Activated naive CD8-positive, alpha-beta T cell treated with anti-CD3 and anti-CD28 coated beads, Interleukin-2, amount 10 ng/mL, durations not matched to agents 7 days and 5 days (primary cell): ENCODE data around the gene MRPL1. TPM values are rescaled to one million over a fixed set of nuclear protein-coding genes. Genes with fewer than 3 reads are reported as not detected.
"Not testable (repeated sequence)": the region's sequence is repeated elsewhere in the genome, so short reads cannot be mapped to it uniquely, and the experiment has no call there.

Source experiments
- ATAC-seq: fragments of 150-1000 bp; cut with Tn5 transposase; one replicate; pipeline ENCODE4 v1.10.0; 2021; ENCODE audit warnings: low read depth, moderate library complexity
- POLR2A ChIA-PET: fragments of 350-600 bp; sonication (Branson Sonifier 250); formaldehyde crosslinking; loops from one replicate; lab custom pipeline; 2021; ENCODE audit warnings: antibody characterized with exemption; lab: Charles Lee
- DNase-seq: peaks from one replicate; pipeline ENCODE4 v3.0.0; 2021
- H3K27ac Mint-ChIP-seq: one replicate; pipeline ENCODE4 v1.8.0; 2022; ENCODE audit warnings: mild to moderate bottlenecking, mixed read lengths
- H3K27me3 Mint-ChIP-seq: one replicate; pipeline ENCODE4 v1.8.0; 2022; ENCODE audit warnings: mild to moderate bottlenecking, moderate library complexity, mixed read lengths
- H3K36me3 Mint-ChIP-seq: one replicate; pipeline ENCODE4 v1.8.0; 2021; ENCODE audit warnings: mild to moderate bottlenecking, mixed read lengths
- H3K4me1 Mint-ChIP-seq: one replicate; pipeline ENCODE4 v1.8.0; 2021; ENCODE audit warnings: mixed read lengths
- H3K4me3 Mint-ChIP-seq: one replicate; pipeline ENCODE4 v1.8.0; 2022; ENCODE audit warnings: mild to moderate bottlenecking, moderate library complexity, mixed read lengths
- H3K9me3 Mint-ChIP-seq: one replicate; pipeline ENCODE4 v1.8.0; 2021; ENCODE audit warnings: mixed read lengths
- total RNA-seq, 2 experiments: library from RNA; stranded (reverse); gene quantifications; one replicate each; pipeline ENCODE4 v1.2.3, GENCODE V29; 2021

Gene MRPL1
- total RNA-seq, 2 experiments from 2014 or later, result 21.4 to 29.6 TPM

DNA sequence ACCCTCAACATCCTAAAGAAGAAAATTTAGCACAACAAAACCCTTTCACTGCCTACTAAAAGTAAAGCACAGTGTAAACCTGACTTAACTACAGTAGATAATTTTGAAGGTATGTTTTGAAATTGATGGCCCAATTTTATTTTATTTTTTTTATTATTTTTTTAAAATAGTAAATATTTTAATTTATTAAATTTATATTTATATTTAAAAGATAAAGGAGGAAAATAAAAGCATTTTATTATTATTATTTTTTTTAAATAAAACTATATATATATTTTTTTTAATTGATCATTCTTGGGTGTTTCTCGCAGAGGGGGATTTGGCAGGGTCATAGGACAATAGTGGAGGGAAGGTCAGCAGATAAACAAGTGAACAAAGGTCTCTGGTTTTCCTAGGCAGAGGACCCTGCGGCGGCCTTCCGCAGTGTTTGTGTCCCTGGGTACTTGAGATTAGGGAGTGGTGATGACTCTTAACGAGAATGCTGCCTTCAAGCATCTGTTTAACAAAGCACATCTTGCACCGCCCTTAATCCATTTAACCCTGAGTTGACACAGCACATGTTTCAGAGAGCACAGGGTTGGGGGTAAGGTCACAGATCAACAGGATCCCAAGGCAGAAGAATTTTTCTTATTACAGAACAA, 120.4 kb downstream of the MRPL1 start:
- POLR2A ChIA-PET, H3K4me1 Mint-ChIP-seq, DNase-seq, ATAC-seq, H3K36me3 Mint-ChIP-seq, H3K9me3 Mint-ChIP-seq, H3K27ac Mint-ChIP-seq, H3K4me3 Mint-ChIP-seq: not testable (repeated sequence)
- H3K27me3 Mint-ChIP-seq, result peaks cover 27% of the 10 kb centered on the region

DNA sequence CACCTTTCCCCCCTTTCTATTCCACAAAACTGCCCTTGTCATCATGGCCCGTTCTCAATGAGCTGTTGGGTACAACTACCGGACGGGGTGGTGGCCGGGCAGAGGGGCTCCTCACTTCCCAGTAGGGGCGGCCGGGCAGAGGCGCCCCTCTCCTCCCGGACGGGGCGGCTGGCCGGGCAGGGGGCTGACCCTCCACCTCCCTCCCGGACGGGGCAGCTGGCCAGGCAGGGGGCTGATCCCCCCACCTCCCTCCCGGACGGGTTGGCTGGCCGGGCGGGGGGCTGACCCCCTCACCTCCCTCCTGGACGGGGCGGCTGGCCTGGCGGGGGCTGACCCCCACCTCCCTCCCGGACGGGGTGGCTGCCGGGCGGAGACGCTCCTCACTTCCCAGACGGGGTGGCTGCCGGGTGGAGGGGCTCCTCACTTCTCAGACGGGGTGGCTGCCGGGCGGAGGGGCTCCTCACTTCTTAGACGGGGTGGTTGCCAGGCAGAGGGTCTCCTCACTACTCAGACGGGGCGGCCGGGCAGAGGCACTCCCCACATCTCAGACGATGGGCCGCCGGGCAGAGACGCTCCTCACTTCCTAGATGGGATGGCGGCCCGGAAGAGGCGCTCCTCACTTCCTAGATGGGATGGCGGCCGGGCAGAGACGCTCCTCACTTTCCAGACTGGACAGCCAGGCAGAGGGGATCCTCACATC, 121.1 kb downstream of the MRPL1 start:
- H3K4me1 Mint-ChIP-seq, H3K36me3 Mint-ChIP-seq, H3K9me3 Mint-ChIP-seq, POLR2A ChIA-PET, H3K27ac Mint-ChIP-seq, DNase-seq, H3K4me3 Mint-ChIP-seq, ATAC-seq: not testable (repeated sequence)
- peaks cover 22% of the 10 kb centered on the region for H3K27me3 Mint-ChIP-seq

GRCh38 chr4:77989968-77990367, 127.3 kb downstream of the MRPL1 start:
- DNase-seq (no peak), ATAC-seq (no peak)
- H3K27ac Mint-ChIP-seq, result no peak overlapping the region
- H3K27me3 Mint-ChIP-seq, result peaks cover 12% of the 10 kb centered on the region
- no peaks in the 10 kb centered on the region for H3K36me3 Mint-ChIP-seq
- H3K4me3 Mint-ChIP-seq, result no peak overlapping the region
- POLR2A ChIA-PET, result no interaction called here
- H3K9me3 Mint-ChIP-seq, result peaks cover 2% of the 10 kb centered on the region
- peaks cover 3% of the 10 kb centered on the region for H3K4me1 Mint-ChIP-seq

- Mint-ChIP-seq H3K27me3 (peaks cover 12% of the 10 kb centered on the region), H3K9me3 (no peaks in the 10 kb centered on the region), H3K27ac (no peak overlapping the region), H3K36me3 (no peaks in the 10 kb centered on the region), H3K4me3 (no peak overlapping the region), H3K4me1 (peaks cover 3% of the 10 kb centered on the region)
- DNase-seq (no peak), ATAC-seq (no peak)
- POLR2A ChIA-PET, result no interaction called here
Measured at GRCh38 chr4:77990456-77990855, 127.8 kb downstream of the MRPL1 start.

DNA sequence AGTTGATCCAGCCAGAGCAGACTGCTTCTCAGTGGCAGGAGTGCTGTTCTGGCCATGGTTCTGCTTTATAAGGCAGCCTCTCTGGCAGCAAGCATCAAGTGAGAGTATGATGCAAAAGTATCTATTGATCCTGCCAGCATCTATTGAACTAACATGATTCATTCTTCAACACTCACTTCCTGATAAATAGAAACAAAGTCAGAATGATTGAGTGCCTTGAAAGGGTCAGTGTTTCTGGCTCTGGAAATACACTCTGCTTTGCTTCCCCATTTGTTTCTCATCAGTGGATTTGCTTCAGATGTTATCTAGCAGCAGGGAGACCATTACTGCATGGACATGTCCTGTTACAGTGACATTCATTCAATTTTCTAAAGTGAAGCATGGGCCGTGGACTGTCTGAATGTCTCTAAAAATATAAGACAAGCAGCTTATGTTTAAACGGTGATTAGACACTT, 128.3 kb downstream of the MRPL1 start:
- H3K27ac Mint-ChIP-seq, result no peak overlapping the region
- ATAC-seq, result no peak
- no peaks in the 10 kb centered on the region for H3K9me3 Mint-ChIP-seq
- no peaks in the 10 kb centered on the region for H3K36me3 Mint-ChIP-seq
- H3K4me3 Mint-ChIP-seq, result no peak overlapping the region
- H3K27me3 Mint-ChIP-seq, result peaks cover 12% of the 10 kb centered on the region
- POLR2A ChIA-PET, result no interaction called here
- DNase-seq, result no peak
- H3K4me1 Mint-ChIP-seq, result peaks cover 3% of the 10 kb centered on the region

DNA sequence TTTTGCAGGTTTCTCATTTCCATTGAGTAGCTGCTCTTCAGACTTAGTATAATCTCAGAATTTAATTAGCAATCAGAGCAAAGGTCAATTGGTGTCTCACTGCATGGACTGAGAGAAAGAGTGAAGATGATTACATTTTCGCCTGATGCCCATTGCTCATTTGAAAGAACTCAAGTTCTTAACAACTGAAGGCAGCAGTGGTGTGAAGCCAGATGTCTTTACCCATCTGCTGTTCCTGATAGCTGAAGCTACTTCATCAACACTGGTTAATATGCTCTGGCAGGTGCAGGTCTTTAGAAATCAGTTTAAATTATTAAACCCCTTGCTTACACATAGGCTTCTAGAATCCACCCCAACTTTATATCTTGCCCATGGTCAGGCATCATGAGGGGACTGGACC, 130.0 kb downstream of the MRPL1 start:
- POLR2A ChIA-PET, result no interaction called here
- ATAC-seq (no peak), DNase-seq (no peak)
- Mint-ChIP-seq H3K4me3 (no peak overlapping the region), H3K27ac (no peak overlapping the region), H3K36me3 (no peaks in the 10 kb centered on the region), H3K4me1 (peaks cover 3% of the 10 kb centered on the region), H3K27me3 (peaks cover 10% of the 10 kb centered on the region), H3K9me3 (no peaks in the 10 kb centered on the region)

GRCh38 chr4:77994194-77994721, 131.6 kb downstream of the MRPL1 start:
- H3K36me3 Mint-ChIP-seq, result no peaks in the 10 kb centered on the region
- H3K27me3 Mint-ChIP-seq, result peaks cover 7% of the 10 kb centered on the region
- H3K4me1 Mint-ChIP-seq, result peaks cover 3% of the 10 kb centered on the region
- ATAC-seq, result no peak
- H3K9me3 Mint-ChIP-seq, result no peaks in the 10 kb centered on the region
- no peak for DNase-seq
- no peak overlapping the region for H3K4me3 Mint-ChIP-seq
- POLR2A ChIA-PET, result no interaction called here
- no peak overlapping the region for H3K27ac Mint-ChIP-seq

- H3K4me3 Mint-ChIP-seq, result no peak overlapping the region
- H3K36me3 Mint-ChIP-seq, result no peaks in the 10 kb centered on the region
- ATAC-seq, result no peak
- H3K4me1 Mint-ChIP-seq, result peaks cover 2% of the 10 kb centered on the region
- H3K9me3 Mint-ChIP-seq, result no peaks in the 10 kb centered on the region
- POLR2A ChIA-PET, result no interaction called here
- no peak for DNase-seq
- peaks cover 8% of the 10 kb centered on the region for H3K27me3 Mint-ChIP-seq
- H3K27ac Mint-ChIP-seq, result no peak overlapping the region
Measured at GRCh38 chr4:77996076-77996475, 133.4 kb downstream of the MRPL1 start.

DNA sequence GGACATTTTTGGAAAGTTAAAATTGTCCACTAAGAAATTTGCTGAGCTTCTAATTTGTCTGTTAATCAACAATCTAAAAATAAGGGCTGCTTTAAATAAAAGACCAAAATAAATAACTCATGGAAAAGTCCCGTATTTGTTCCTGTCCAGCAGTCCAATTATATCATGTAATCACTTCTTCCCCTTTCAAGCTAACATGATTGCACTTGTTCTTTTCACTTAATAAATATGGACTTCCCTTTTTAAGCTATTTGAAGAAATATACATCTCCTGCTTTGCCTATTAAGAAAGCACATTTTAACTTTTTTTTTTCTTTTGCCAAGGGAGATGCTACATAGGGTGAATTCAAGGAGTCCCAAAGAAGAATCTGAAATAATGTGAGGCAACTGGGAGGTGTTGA, 138.9 kb downstream of the MRPL1 start:
- DNase-seq, result no peak
- H3K36me3 Mint-ChIP-seq, result no peaks in the 10 kb centered on the region
- no peak overlapping the region for H3K4me3 Mint-ChIP-seq
- no peak for ATAC-seq
- no peaks in the 10 kb centered on the region for H3K4me1 Mint-ChIP-seq
- H3K27ac Mint-ChIP-seq, result no peak overlapping the region
- H3K27me3 Mint-ChIP-seq, result peaks cover 15% of the 10 kb centered on the region
- POLR2A ChIA-PET, result no interaction called here
- peaks cover 1% of the 10 kb centered on the region for H3K9me3 Mint-ChIP-seq

DNA sequence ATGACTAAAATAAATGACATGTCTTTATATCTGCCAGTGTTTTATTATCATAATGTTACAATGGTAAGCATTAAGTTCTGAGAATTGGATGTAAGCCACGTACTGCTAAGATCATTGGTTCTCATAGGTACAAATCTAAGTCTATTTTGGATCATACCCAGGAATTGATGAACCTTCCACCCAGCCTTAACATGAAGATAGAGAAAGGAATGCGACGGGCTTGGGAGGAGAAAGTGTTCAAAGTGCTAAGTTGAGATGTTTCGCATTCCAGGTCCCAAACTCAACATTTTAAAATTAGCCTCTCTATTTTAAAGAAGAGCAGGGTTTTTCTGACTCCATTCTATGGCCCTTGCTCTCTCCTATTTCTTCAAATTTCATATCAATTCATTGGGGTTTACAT, 139.6 kb downstream of the MRPL1 start:
- H3K4me1 Mint-ChIP-seq, result no peaks in the 10 kb centered on the region
- H3K27ac Mint-ChIP-seq, result no peak overlapping the region
- ATAC-seq (no peak), DNase-seq (no peak)
- POLR2A ChIA-PET, result no interaction called here
- no peak overlapping the region for H3K4me3 Mint-ChIP-seq
- peaks cover 1% of the 10 kb centered on the region for H3K9me3 Mint-ChIP-seq
- peaks cover 15% of the 10 kb centered on the region for H3K27me3 Mint-ChIP-seq
- no peaks in the 10 kb centered on the region for H3K36me3 Mint-ChIP-seq

Other genes with a start within 250 kb of the MRPL1 start
- gene CNOT6L, start 43.5 kb upstream of the MRPL1 start, total RNA-seq, result 100 to 1,000 TPM; 160 to 164 TPM
- under 1 TPM; 0.23 to 0.53 TPM for gene FRAS1, start 194.5 kb downstream of the MRPL1 start, total RNA-seq